AG04449 (cell line): ENCODE measurements around the gene MAD1L1.

Source experiments
- CTCF ChIA-PET: fragments of 350-600 bp; formaldehyde crosslinking; extraction: SDS; loops from one replicate; lab custom pipeline; 2021; ENCODE audit warnings: antibody characterized with exemption; lab: Yijun Ruan, JAX
- POLR2A ChIA-PET: fragments of 400-600, 350-600 bp; formaldehyde crosslinking; extraction: SDS; loops from one replicate; lab custom pipeline; 2020; ENCODE audit warnings: antibody characterized with exemption, inconsistent platforms; lab: Yijun Ruan, JAX
- DNase-seq: peaks from one replicate; pipeline ENCODE4 v3.0.0-alpha.2; 2010; ENCODE audit warnings: low read depth, low spot score
- H3K4me3 ChIP-seq: 2 replicates; pipeline ENCODE4 v1.5.1; 2011; ENCODE audit warnings: low read depth, mild to moderate bottlenecking, control low read depth, low read length
- CTCF ChIP-seq: IDR thresholded peaks from one replicate; pipeline ENCODE4 v1.5.1; 2011; ENCODE audit warnings: mild to moderate bottlenecking, moderate library complexity, low read length, control low read depth, inconsistent platforms; ENCODE audit not compliant: insufficient read depth; ENCODE audit errors: missing control alignments

Gene MAD1L1

GRCh38 chr7:2261611-2262010 is 28.9 kb upstream of the MAD1L1 start:
- ChIA-PET CTCF (interaction anchor here (1.6 to 3.6 kb wide), 2 partner anchors 9 to 13 kb away, joined by 3 to 15 read pairs; no protein-coding TSS in a partner anchor), POLR2A (no interaction called here)
- TF ChIP-seq CTCF: no peak
- no peak overlapping the region for H3K4me3 ChIP-seq
- no peak for DNase-seq

DNA sequence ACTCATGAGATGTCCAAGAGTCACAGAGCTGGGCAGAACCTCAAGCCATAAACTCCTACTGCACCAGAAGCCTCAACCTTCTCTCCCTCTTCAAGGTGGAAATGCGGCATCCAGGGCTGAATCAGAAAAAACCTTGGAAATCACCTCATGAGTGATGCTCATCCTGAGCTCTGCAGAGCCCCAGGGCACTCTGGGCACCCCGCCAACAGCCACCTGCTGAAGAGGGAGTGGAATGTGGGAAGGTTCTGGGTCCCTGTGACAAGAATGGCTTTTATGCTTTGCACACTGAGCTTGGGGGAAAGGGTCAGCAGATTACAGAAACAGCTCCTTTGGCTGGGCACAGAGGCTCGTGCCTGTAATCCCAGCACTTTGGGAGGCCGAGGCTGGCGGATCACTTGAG is 28.1 kb upstream of the MAD1L1 start:
- CTCF ChIA-PET: interaction anchor here (3.6 kb wide), 1 partner anchor 12 kb away, joined by 15 read pairs; no protein-coding TSS in a partner anchor
- no peak overlapping the region for H3K4me3 ChIP-seq
- no peak for DNase-seq
- no peak for TF ChIP-seq CTCF
- POLR2A ChIA-PET: no interaction called here

DNA sequence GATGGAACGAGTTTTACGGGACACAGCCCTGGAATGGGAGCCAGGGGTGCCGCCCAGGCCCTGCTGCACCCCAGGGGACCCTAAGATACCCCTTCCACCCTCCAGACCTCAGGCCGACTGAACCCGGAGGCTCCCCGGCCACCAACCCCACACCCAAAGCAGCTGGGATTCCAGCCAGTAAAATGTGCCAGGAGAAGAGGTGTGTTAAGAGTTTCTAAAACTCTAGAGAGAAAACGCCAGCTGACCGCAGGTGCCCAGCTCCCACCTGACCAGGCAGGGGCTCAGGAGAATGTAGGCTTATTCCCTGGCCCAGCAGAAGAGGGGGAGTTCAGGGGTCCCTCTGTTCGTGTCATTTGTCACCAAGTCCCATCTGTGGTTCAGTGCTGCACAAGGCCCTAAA is 26.7 kb upstream of the MAD1L1 start:
- ChIA-PET CTCF (interaction anchor here (3.6 kb wide), 1 partner anchor 11 kb away, joined by 15 read pairs; no protein-coding TSS in a partner anchor), POLR2A (no interaction called here)
- no peak overlapping the region for H3K4me3 ChIP-seq
- no peak for TF ChIP-seq CTCF
- DNase-seq: no peak

GRCh38 chr7:2258661-2259365 is 26.1 kb upstream of the MAD1L1 start:
- CTCF ChIA-PET: interaction anchor here (3.6 kb wide), 1 partner anchor 10 kb away, joined by 15 read pairs; no protein-coding TSS in a partner anchor
- TF ChIP-seq CTCF: no peak
- POLR2A ChIA-PET: no interaction called here
- no peak overlapping the region for H3K4me3 ChIP-seq
- DNase-seq: no peak

GRCh38 chr7:2257651-2258050 is 24.9 kb upstream of the MAD1L1 start:
- DNase-seq: no peak
- TF ChIP-seq CTCF: no peak
- CTCF ChIA-PET: no interaction called here
- H3K4me3 ChIP-seq: no peak overlapping the region
- POLR2A ChIA-PET: no interaction called here

- ChIA-PET POLR2A (no interaction called here), CTCF (interaction anchor here (1.6 kb wide), 1 partner anchor 9 kb away, joined by 3 read pairs; no protein-coding TSS in a partner anchor)
- no peak overlapping the region for H3K4me3 ChIP-seq
- DNase-seq: no peak
- no peak for TF ChIP-seq CTCF
Measured at GRCh38 chr7:2257046-2257551, 24.4 kb upstream of the MAD1L1 start.
